ENCODE data around the gene DNAH1. TPM values are rescaled to one million over a fixed set of nuclear protein-coding genes. Genes with fewer than 3 reads are reported as not detected.

The DNAH1 gene
- total and polyA plus RNA-seq, 2 of the 13 experiments (the other 11 are each of a cell fraction or from before 2014, with no cell fraction given) = 0.64 to 3.5 TPM

DNA sequence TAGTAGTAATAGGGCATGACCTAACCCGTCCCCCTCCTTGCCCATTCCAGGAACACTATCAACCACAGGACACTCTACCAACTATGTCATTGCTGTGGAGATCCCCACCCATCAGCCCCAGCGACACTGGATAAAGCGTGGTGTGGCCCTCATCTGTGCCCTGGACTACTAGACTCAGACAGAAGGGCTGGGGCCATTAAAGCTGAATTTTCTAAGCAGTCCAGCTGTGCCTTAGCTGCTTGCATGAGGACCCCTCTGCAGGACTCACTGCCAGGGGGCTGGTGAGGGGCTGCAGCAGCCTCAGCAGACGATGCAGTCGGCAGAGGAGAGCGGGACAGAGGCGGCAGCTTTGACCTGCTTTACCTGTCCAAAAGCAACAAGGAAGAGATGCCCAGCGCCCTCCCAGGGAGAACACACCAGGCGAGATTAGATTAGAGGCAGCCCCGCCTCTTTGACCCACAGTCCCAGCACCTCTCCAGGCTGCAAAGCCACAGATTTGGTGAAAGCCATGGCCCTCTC is 84.2 kb downstream of the DNAH1 start:
- Histone ChIP-seq H3K4me3 (replicated peaks in 1 of 3; ENCODE audit: insufficient read depth in 1 of 3, low read depth in 2 of 3, low read length in 3 of 3) (no peak overlapping the region), H3K9me3 (ENCODE audit: low read length) (no peaks in the 10 kb centered on the region), H4K20me1 (ENCODE audit: insufficient read depth, low read length) (no peaks in the 10 kb centered on the region), H3K27me3 (ENCODE audit: control insufficient read depth in 1 of 2, insufficient read depth in 2 of 2, low read length in 2 of 2) (no peaks in the 10 kb centered on the region), H3K9ac (ENCODE audit: insufficient read depth, low read depth, low read length) (no peak overlapping the region), H3K4me2 (ENCODE audit: low read depth, low read length) (no peak overlapping the region), H3K27ac (ENCODE audit: extremely low read length, insufficient read depth, low read length) (no peak overlapping the region), H3K79me2 (ENCODE audit: insufficient read depth, low read length) (no peaks in the 10 kb centered on the region), H3K36me3 (replicated peaks in 1 of 2; ENCODE audit: control insufficient read depth in 1 of 2, insufficient read depth in 2 of 2, low read length in 2 of 2) (peaks cover 16 to 41% of the 10 kb centered on the region in 2 experiments; a peak in 4 of 5 replicates), H3K4me1 (ENCODE audit: insufficient read depth, low read length) (peaks cover 12% of the 10 kb centered on the region; the same call in 1 of the 2 replicates), H2AFZ (ENCODE audit: low read length) (no peak overlapping the region)
- 0 out of 4 replicates have a peak, but pooled peaks of 1 of the 2 experiments have one; percentile 18 for TF ChIP-seq POLR2A (IDR thresholded peaks at IDR 0.05; ENCODE audit: insufficient read depth in 1 of 2, low read depth in 2 of 2, low read length in 2 of 2)
- TF ChIP-seq, protein P1, sequence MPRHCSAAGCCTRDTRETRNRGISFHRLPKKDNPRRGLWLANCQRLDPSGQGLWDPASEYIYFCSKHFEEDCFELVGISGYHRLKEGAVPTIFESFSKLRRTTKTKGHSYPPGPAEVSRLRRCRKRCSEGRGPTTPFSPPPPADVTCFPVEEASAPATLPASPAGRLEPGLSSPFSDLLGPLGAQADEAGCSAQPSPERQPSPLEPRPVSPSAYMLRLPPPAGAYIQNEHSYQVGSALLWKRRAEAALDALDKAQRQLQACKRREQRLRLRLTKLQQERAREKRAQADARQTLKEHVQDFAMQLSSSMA (CRISPR knock-in tag; IDR thresholded peaks at IDR 0.05) = no peak
- TF ChIP-seq, protein P2, sequence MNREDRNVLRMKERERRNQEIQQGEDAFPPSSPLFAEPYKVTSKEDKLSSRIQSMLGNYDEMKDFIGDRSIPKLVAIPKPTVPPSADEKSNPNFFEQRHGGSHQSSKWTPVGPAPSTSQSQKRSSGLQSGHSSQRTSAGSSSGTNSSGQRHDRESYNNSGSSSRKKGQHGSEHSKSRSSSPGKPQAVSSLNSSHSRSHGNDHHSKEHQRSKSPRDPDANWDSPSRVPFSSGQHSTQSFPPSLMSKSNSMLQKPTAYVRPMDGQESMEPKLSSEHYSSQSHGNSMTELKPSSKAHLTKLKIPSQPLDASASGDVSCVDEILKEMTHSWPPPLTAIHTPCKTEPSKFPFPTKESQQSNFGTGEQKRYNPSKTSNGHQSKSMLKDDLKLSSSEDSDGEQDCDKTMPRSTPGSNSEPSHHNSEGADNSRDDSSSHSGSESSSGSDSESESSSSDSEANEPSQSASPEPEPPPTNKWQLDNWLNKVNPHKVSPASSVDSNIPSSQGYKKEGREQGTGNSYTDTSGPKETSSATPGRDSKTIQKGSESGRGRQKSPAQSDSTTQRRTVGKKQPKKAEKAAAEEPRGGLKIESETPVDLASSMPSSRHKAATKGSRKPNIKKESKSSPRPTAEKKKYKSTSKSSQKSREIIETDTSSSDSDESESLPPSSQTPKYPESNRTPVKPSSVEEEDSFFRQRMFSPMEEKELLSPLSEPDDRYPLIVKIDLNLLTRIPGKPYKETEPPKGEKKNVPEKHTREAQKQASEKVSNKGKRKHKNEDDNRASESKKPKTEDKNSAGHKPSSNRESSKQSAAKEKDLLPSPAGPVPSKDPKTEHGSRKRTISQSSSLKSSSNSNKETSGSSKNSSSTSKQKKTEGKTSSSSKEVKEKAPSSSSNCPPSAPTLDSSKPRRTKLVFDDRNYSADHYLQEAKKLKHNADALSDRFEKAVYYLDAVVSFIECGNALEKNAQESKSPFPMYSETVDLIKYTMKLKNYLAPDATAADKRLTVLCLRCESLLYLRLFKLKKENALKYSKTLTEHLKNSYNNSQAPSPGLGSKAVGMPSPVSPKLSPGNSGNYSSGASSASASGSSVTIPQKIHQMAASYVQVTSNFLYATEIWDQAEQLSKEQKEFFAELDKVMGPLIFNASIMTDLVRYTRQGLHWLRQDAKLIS (CRISPR knock-in tag; IDR thresholded peaks at IDR 0.05) = no peak
- WGBS (ENCODE audit: low lambda C conversion rate) = 100% methylated on average over 3 of the region's 10 CpGs
- TSS peak; percentile 13 for BruUV-seq (replicated peaks)
- intact Hi-C loops (cut with micrococcal nuclease; ENCODE audit: unreplicated experiment) = no loop called here
- FAIRE-seq = no peak
- no peak for ATAC-seq
- ChIA-PET CTCF (ENCODE audit: low intra/inter-chr PET ratio, low total read pairs) (no interaction called here), POLR2A (no interaction called here)
- no peak for DNase-seq (ENCODE audit: low spot score)
- in situ Hi-C loops (cut with HindIII; ENCODE audit: extremely low pct_ligation_motif_present, low pct_unique_long_range_greater_than_20kb) = no loop called here
